Measurements from ENCODE around the gene GPRIN1. TPM values are rescaled to one million over a fixed set of nuclear protein-coding genes. Genes with fewer than 3 reads are reported as not detected.

GPRIN1 gene
- total RNA-seq, 1 donor from 2014 or later = 1.4 TPM

GRCh38 chr5:176612855-176613254 is 2.9 kb upstream of the GPRIN1 start:
- TF ChIP-seq CTCF (IDR thresholded peaks at IDR 0.05) = no peak
- no peak for ATAC-seq
- Histone ChIP-seq H3K4me1 (peaks cover 12% of the 10 kb centered on the region), H3K27me3 (ENCODE audit: low read depth) (peaks cover 24% of the 10 kb centered on the region), H3K9me3 (no peaks in the 10 kb centered on the region), H3K4me3 (no peak overlapping the region), H3K27ac (no peak overlapping the region), H3K36me3 (no peaks in the 10 kb centered on the region)
- intact Hi-C loops (cut with DNase I) = no loop called here
- no peak for DNase-seq

- intact Hi-C loops (cut with DNase I) = no loop called here
- no peak for ATAC-seq
- DNase-seq = no peak
- no peaks in the 10 kb centered on the region for H3K9me3 ChIP-seq
- H3K27me3 ChIP-seq (ENCODE audit: low read depth) = peaks cover 17% of the 10 kb centered on the region
- H3K4me1 ChIP-seq = peaks cover 12% of the 10 kb centered on the region
- H3K27ac ChIP-seq = no peak overlapping the region
- H3K4me3 ChIP-seq = no peak overlapping the region
- H3K36me3 ChIP-seq = no peaks in the 10 kb centered on the region
- TF ChIP-seq CTCF (IDR thresholded peaks at IDR 0.05) = no peak
Measured at GRCh38 chr5:176612008-176612407, 2.1 kb upstream of the GPRIN1 start.

GRCh38 chr5:176611435-176611834 is 1.5 kb upstream of the GPRIN1 start:
- Histone ChIP-seq H3K9me3 (no peaks in the 10 kb centered on the region), H3K4me3 (no peak overlapping the region), H3K27me3 (ENCODE audit: low read depth) (peaks cover 17% of the 10 kb centered on the region), H3K36me3 (no peaks in the 10 kb centered on the region), H3K27ac (no peak overlapping the region), H3K4me1 (peaks cover 12% of the 10 kb centered on the region)
- ATAC-seq (no peak), DNase-seq (peak; percentile 70)
- intact Hi-C loops (cut with DNase I) = no loop called here
- no peak for TF ChIP-seq CTCF (IDR thresholded peaks at IDR 0.05)

GRCh38 chr5:176610435-176610773 is 448 bp upstream of the GPRIN1 start:
- peak in 1 of 2 donors; percentile 4 for ATAC-seq
- Histone ChIP-seq H3K36me3 (no peaks in the 10 kb centered on the region), H3K4me3 (peak overlapping the region; percentile 73), H3K4me1 (peaks cover 12% of the 10 kb centered on the region), H3K27ac (no peak overlapping the region), H3K27me3 (ENCODE audit: low read depth) (peaks cover 17% of the 10 kb centered on the region), H3K9me3 (no peaks in the 10 kb centered on the region)
- intact Hi-C loops (cut with DNase I) = no loop called here
- no peak for DNase-seq
- TF ChIP-seq CTCF (IDR thresholded peaks at IDR 0.05) = no peak

GRCh38 chr5:176608937-176609723 is 826 bp downstream of the GPRIN1 start:
- intact Hi-C loops (cut with DNase I) = no loop called here
- Histone ChIP-seq H3K9me3 (no peaks in the 10 kb centered on the region), H3K4me3 (peak overlapping the region; percentile 73), H3K27ac (no peak overlapping the region), H3K36me3 (no peaks in the 10 kb centered on the region), H3K4me1 (peaks cover 12% of the 10 kb centered on the region), H3K27me3 (ENCODE audit: low read depth) (peaks cover 17% of the 10 kb centered on the region)
- ATAC-seq (no peak), DNase-seq (no peak)
- TF ChIP-seq CTCF (IDR thresholded peaks at IDR 0.05) = no peak

Data from lower lobe of right lung (tissue), 2 donors.